SK-N-MC (cell line): ENCODE data around the gene DAB1.

Experiments used
- FOXP2 ChIP-seq: optimal IDR thresholded peaks from 2 replicates; pipeline ENCODE3; 2011; ENCODE audit warnings: mild to moderate bottlenecking, moderate library complexity; ENCODE audit not compliant: insufficient read depth; ENCODE audit errors: extremely low read length, control extremely low read depth
- POLR2AphosphoS5 ChIP-seq: IDR thresholded peaks from 2 replicates; pipeline ENCODE4 v1.6.1; 2012; ENCODE audit warnings: mild to moderate bottlenecking, low read depth, low read length, borderline replicate concordance

GRCh38 chr1:57353654-57354053, 70.2 kb downstream of the DAB1 start:
- TF ChIP-seq POLR2AphosphoS5 (no peak), FOXP2 (no peak)
